ENCODE data around the gene PBXIP1. TPM values are rescaled to one million over a fixed set of nuclear protein-coding genes. Genes with fewer than 3 reads are reported as not detected.
A peak's percentile ranks its signal among the peaks of the same experiment; 100 is the strongest.

Gene PBXIP1
- total and polyA plus RNA-seq, 5 donors from 2014 or later, result 349 to 774 (median 412) TPM

DNA sequence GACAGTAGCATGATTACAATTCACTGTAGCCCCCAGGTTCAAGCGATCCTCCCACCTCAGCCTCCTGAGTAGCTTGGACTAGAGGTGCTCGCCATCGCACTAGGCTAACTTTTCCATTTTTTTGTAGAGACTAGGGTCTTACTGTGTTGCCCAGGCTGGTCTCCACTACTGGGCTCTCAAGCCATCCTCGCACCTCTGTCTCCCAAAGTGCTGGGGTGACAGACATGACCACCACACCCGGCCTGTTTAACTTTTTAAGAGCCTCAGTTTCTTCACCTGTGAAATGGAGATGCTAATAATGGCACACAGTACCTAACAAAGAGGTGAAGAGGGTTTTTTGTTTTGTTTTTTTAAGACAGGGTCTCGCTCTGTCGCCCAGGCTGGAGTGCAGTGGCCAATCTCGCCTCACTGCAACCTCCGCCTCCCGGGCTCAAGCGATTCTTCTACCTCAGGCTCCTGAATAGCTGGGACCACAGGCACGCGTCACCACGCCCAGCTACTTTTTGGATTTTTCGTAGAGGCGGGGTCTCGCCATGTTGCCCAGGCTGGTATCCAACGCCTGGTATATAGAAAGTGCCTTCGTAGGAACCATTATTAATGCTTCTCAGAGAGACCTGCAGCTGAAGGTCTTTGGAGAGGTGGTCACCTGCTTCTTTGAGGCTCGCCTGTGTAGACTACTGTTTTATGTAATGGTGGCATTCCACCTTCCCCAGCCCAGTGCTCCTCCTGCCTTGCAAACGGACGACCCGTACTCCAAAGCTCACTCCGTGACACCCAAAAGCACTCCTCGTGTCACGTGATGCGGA is 19.9 kb downstream of the PBXIP1 start:
- Histone ChIP-seq H3K4me3 (ENCODE audit: low read depth, low read length) (peak overlapping the region; percentile 94), H3K9me3 (ENCODE audit: control insufficient read depth in 2 of 2, low read length in 2 of 2) (no peaks in the 10 kb centered on the region), H3K36me3 (ENCODE audit: control insufficient read depth, insufficient read depth, low read length) (peaks cover 8% of the 10 kb centered on the region), H3K4me1 (ENCODE audit: control insufficient read depth, insufficient read depth, low read length, poor library complexity, severe bottlenecking) (peaks cover 41% of the 10 kb centered on the region), H3K27ac (ENCODE audit: insufficient read depth, low read length, poor library complexity, severe bottlenecking) (peak overlapping the region; percentile 99), H3K27me3 (ENCODE audit: control insufficient read depth, insufficient read depth, low read length) (no peaks in the 10 kb centered on the region)
- H3K27me3 Mint-ChIP-seq, result no peaks in the 10 kb centered on the region
- DNase-seq (no peak), ATAC-seq (ENCODE audit: low read depth in 2 of 2) (no peak)
- peak overlapping the region; percentile 85 to 98 (median 93) for H3K4me3 Mint-ChIP-seq
- H3K27ac Mint-ChIP-seq, result peak overlapping the region; percentile 99 to 100 (median 99)
- H3K36me3 Mint-ChIP-seq, result peaks cover 2% of the 10 kb centered on the region
- peaks cover 9 to 68% (median 32%) of the 10 kb centered on the region in 4 donors for H3K4me1 Mint-ChIP-seq
- no peaks in the 10 kb centered on the region for H3K9me3 Mint-ChIP-seq

DNA sequence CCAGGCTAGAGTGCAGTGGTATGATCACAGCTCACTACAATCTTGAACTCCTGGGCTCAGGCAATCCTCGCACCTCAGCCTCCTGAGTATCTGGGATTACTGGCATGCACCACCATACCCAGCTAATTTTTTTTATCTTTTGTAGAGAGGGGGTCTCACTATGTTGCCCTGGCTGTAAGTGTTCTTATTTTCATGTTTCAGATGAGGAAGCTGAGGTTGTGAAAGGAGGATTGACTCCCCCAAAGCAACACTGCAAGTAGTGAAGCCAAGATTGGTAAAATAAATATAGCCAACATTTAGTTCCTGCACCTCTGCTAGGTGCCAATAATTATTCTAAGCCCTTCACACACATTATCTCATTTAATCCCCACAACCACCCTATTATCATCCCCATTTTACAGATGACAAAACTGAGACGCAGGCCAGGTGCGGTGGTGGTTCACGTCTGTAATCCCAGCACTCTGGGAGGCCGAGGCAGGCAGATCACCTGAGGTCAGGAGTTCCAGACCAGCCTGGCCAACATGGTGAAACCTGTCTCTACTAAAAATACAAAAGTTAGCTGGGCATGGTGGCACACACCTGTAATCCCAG is 21.4 kb downstream of the PBXIP1 start:
- Mint-ChIP-seq H3K27ac (peak overlapping the region in 1 of 3 donors; percentile 99), H3K9me3 (no peaks in the 10 kb centered on the region), H3K4me1 (peaks cover 6 to 57% (median 24%) of the 10 kb centered on the region in 4 donors), H3K27me3 (no peaks in the 10 kb centered on the region), H3K36me3 (peaks cover 6% of the 10 kb centered on the region), H3K4me3 (peak overlapping the region; percentile 60 to 98 (median 86))
- Histone ChIP-seq H3K27ac (ENCODE audit: insufficient read depth, low read length, poor library complexity, severe bottlenecking) (peak overlapping the region; percentile 10), H3K36me3 (ENCODE audit: control insufficient read depth, insufficient read depth, low read length) (peaks cover 14% of the 10 kb centered on the region), H3K9me3 (ENCODE audit: control insufficient read depth in 2 of 2, low read length in 2 of 2) (no peaks in the 10 kb centered on the region), H3K27me3 (ENCODE audit: control insufficient read depth, insufficient read depth, low read length) (no peaks in the 10 kb centered on the region), H3K4me1 (ENCODE audit: control insufficient read depth, insufficient read depth, low read length, poor library complexity, severe bottlenecking) (peaks cover 28% of the 10 kb centered on the region), H3K4me3 (ENCODE audit: low read depth, low read length) (no peak overlapping the region)
- DNase-seq, result no peak
- no peak for ATAC-seq (ENCODE audit: low read depth in 2 of 2)

DNA sequence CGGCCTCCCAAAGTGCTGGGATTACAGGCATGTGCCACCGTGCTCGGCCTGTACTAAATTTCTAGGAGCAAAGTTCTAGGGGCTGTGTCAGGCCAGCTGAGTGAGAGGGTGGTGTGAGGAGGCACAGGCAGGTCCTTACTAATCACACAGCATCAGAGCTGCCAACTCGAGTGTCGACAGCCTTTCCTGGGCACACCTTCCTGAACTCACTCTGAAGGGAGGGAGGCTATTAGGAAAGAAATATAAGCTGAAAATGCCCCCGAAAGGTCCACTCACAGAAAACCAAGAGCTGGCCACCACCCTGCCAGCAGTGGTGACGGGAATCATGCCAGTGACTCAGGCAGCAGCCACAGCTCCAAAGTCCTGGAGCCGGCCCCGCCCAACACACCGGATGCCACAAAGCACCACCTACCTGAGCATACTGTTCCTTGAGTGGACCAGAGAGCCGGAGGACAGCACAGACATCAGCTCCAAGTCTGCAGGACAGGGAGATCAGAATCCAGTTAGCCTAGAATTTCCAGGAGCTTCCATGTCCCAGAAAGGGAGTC is 23.9 kb downstream of the PBXIP1 start:
- no peaks in the 10 kb centered on the region for H3K9me3 ChIP-seq (ENCODE audit: control insufficient read depth in 2 of 2, low read length in 2 of 2)
- no peak for DNase-seq
- no peak overlapping the region for H3K27ac ChIP-seq (ENCODE audit: insufficient read depth, low read length, poor library complexity, severe bottlenecking)
- peaks cover 29% of the 10 kb centered on the region for H3K36me3 ChIP-seq (ENCODE audit: control insufficient read depth, insufficient read depth, low read length)
- H3K4me3 ChIP-seq (ENCODE audit: low read depth, low read length), result no peak overlapping the region
- H3K4me1 Mint-ChIP-seq, result peaks cover 6 to 40% (median 12%) of the 10 kb centered on the region in 4 donors
- H3K36me3 Mint-ChIP-seq, result peaks cover 20% of the 10 kb centered on the region
- H3K27me3 ChIP-seq (ENCODE audit: control insufficient read depth, insufficient read depth, low read length), result no peaks in the 10 kb centered on the region
- ATAC-seq (ENCODE audit: low read depth in 2 of 2), result no peak
- no peaks in the 10 kb centered on the region for H3K9me3 Mint-ChIP-seq
- no peak overlapping the region for H3K27ac Mint-ChIP-seq
- peaks cover 12% of the 10 kb centered on the region for H3K4me1 ChIP-seq (ENCODE audit: control insufficient read depth, insufficient read depth, low read length, poor library complexity, severe bottlenecking)
- peak overlapping the region in 1 of 4 donors; percentile 63 for H3K4me3 Mint-ChIP-seq
- H3K27me3 Mint-ChIP-seq, result no peaks in the 10 kb centered on the region

DNA sequence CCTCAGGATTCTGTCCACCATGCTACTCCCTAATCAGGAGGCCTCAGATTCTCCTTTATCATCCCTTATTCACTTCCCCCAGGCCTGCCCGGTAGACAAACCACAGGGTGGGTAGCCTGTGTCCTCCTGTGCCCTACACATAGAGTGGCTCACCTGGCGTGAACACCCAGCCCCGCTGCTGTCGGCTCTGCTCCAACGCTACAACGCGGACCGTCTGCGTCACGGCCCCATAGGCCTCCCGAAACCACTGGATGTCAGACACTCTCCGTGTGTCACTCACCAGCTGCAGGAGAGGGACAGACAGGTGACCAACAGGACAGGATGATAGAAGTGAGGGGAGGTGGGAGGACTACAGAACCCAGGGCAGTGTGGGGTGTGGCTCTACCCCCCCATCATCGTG is 29.7 kb downstream of the PBXIP1 start:
- Mint-ChIP-seq H3K9me3 (no peaks in the 10 kb centered on the region), H3K36me3 (peaks cover 43% of the 10 kb centered on the region), H3K4me1 (peaks cover 0 to 16% (median 5%) of the 10 kb centered on the region in 4 donors), H3K27me3 (no peaks in the 10 kb centered on the region), H3K27ac (peak overlapping the region in 1 of 3 donors; percentile 33), H3K4me3 (no peak overlapping the region)
- no peaks in the 10 kb centered on the region for H3K27me3 ChIP-seq (ENCODE audit: control insufficient read depth, insufficient read depth, low read length)
- H3K4me1 ChIP-seq (ENCODE audit: control insufficient read depth, insufficient read depth, low read length, poor library complexity, severe bottlenecking), result peaks cover 3% of the 10 kb centered on the region
- peaks cover 64% of the 10 kb centered on the region for H3K36me3 ChIP-seq (ENCODE audit: control insufficient read depth, insufficient read depth, low read length)
- ATAC-seq (ENCODE audit: low read depth in 2 of 2), result no peak
- no peak for DNase-seq
- no peak overlapping the region for H3K27ac ChIP-seq (ENCODE audit: insufficient read depth, low read length, poor library complexity, severe bottlenecking)
- H3K4me3 ChIP-seq (ENCODE audit: low read depth, low read length), result no peak overlapping the region
- H3K9me3 ChIP-seq (ENCODE audit: control insufficient read depth in 2 of 2, low read length in 2 of 2), result no peaks in the 10 kb centered on the region

DNA sequence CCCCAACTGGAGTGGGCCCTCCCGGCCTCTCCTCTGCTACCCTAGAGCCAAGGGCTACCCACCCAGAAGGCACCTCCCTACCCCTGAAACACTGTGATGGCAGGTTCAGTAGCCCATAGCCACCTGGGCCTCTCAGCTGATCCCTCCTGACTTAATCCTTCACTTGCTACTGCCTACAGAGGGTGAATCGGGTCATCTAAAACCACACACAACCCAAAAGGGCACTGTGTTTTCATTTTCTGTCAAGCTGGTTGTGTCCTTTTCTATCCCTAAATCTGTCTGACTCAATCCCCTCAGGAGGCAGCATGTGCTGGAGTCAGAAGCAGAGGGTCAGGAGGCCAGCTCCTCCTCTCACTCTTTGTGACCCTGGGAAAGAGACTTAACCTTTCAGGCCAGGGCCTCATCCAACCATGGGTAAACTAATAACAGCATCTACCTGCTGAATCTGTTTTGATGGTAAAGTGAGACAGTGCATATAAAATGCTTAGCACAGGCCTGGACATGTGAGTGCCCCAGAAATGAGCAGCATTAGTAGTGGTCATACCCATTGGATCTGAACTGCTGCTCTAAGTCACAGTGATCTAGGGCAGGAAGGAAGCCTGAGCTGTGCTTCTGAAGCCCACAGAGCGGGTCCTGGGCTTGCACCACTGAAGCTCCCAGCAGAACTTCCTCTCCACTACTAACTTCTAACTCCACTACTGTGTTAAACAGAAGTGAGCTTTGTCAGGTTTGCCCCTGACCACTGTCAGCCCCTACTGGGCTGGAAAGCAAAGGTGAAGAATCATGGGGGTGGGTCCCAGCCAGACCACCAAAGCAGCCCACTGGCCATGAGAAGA is 30.3 kb downstream of the PBXIP1 start:
- H3K4me3 ChIP-seq (ENCODE audit: low read depth, low read length), result no peak overlapping the region
- DNase-seq (no peak), ATAC-seq (ENCODE audit: low read depth in 2 of 2) (no peak)
- H3K9me3 Mint-ChIP-seq, result no peaks in the 10 kb centered on the region
- H3K27ac Mint-ChIP-seq, result peak overlapping the region in 2 of 3 donors; percentile 47 to 77
- H3K4me1 ChIP-seq (ENCODE audit: control insufficient read depth, insufficient read depth, low read length, poor library complexity, severe bottlenecking), result peaks cover 3% of the 10 kb centered on the region
- H3K27me3 Mint-ChIP-seq, result no peaks in the 10 kb centered on the region
- no peaks in the 10 kb centered on the region for H3K9me3 ChIP-seq (ENCODE audit: control insufficient read depth in 2 of 2, low read length in 2 of 2)
- H3K27me3 ChIP-seq (ENCODE audit: control insufficient read depth, insufficient read depth, low read length), result no peaks in the 10 kb centered on the region
- H3K4me3 Mint-ChIP-seq, result no peak overlapping the region
- peaks cover 61% of the 10 kb centered on the region for H3K36me3 ChIP-seq (ENCODE audit: control insufficient read depth, insufficient read depth, low read length)
- peaks cover 45% of the 10 kb centered on the region for H3K36me3 Mint-ChIP-seq
- H3K27ac ChIP-seq (ENCODE audit: insufficient read depth, low read length, poor library complexity, severe bottlenecking), result no peak overlapping the region
- peaks cover 0 to 14% (median 5%) of the 10 kb centered on the region in 4 donors for H3K4me1 Mint-ChIP-seq

DNA sequence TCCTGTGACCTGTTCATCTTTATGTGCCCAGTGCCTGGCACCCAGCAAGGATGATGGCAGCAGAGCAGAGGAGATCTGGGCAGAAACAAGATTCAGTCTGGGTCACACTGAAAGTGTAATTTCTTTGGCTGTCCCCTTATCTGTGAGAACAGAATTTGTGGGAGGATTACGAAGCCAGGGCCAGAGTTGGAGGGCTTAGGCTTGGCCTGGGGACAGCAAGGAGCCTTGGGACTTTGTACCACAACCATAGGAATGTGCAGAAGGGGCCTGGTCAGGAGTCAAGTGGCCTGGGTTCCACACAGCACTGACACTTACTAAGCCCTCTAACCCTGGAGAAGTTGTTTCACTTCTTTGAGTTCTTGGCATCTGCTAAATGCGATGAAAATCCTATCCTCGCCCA is 32.2 kb downstream of the PBXIP1 start:
- Histone ChIP-seq H3K4me3 (ENCODE audit: low read depth, low read length) (no peak overlapping the region), H3K36me3 (ENCODE audit: control insufficient read depth, insufficient read depth, low read length) (peaks cover 49% of the 10 kb centered on the region), H3K4me1 (ENCODE audit: control insufficient read depth, insufficient read depth, low read length, poor library complexity, severe bottlenecking) (peaks cover 3% of the 10 kb centered on the region), H3K9me3 (ENCODE audit: control insufficient read depth in 2 of 2, low read length in 2 of 2) (no peaks in the 10 kb centered on the region), H3K27ac (ENCODE audit: insufficient read depth, low read length, poor library complexity, severe bottlenecking) (no peak overlapping the region), H3K27me3 (ENCODE audit: control insufficient read depth, insufficient read depth, low read length) (no peaks in the 10 kb centered on the region)
- ATAC-seq (ENCODE audit: low read depth in 2 of 2) (no peak), DNase-seq (no peak)
- H3K9me3 Mint-ChIP-seq, result no peaks in the 10 kb centered on the region
- peak overlapping the region in 2 of 3 donors; percentile 28 to 60 for H3K27ac Mint-ChIP-seq
- H3K36me3 Mint-ChIP-seq, result peaks cover 37% of the 10 kb centered on the region
- H3K4me1 Mint-ChIP-seq, result peaks cover 0 to 14% (median 5%) of the 10 kb centered on the region in 4 donors
- no peaks in the 10 kb centered on the region for H3K27me3 Mint-ChIP-seq
- no peak overlapping the region for H3K4me3 Mint-ChIP-seq

DNA sequence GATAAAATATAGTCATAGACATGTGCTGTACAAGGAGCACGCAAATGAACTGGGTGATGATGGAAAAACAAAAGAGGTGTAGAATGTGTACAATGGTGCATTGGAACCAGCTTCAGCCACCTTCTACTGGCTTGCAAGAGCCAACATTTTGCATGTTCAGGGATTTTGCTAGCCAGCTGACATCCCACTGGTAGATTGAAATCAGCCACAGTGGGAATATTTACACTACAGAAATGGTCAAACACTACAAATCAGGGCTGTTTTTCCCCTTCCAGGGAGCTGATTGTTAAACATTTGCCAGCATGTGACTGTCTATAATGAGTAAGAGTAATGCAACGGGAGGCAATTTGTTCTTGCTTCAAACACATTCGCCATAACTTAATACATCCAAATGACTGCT is 42.6 kb downstream of the PBXIP1 start:
- Mint-ChIP-seq H3K9me3 (peaks cover 0 to 1% (median 0%) of the 10 kb centered on the region in 7 donors), H3K4me3 (no peak overlapping the region), H3K27me3 (no peaks in the 10 kb centered on the region), H3K36me3 (peaks cover 13% of the 10 kb centered on the region), H3K4me1 (no peaks in the 10 kb centered on the region), H3K27ac (peak overlapping the region in 1 of 3 donors; percentile 86)
- DNase-seq (no peak), ATAC-seq (ENCODE audit: low read depth in 2 of 2) (no peak)
- Histone ChIP-seq H3K27ac (ENCODE audit: insufficient read depth, low read length, poor library complexity, severe bottlenecking) (no peak overlapping the region), H3K4me3 (ENCODE audit: low read depth, low read length) (no peak overlapping the region), H3K9me3 (ENCODE audit: control insufficient read depth in 2 of 2, low read length in 2 of 2) (no peaks in the 10 kb centered on the region), H3K27me3 (ENCODE audit: control insufficient read depth, insufficient read depth, low read length) (no peaks in the 10 kb centered on the region), H3K4me1 (ENCODE audit: control insufficient read depth, insufficient read depth, low read length, poor library complexity, severe bottlenecking) (no peaks in the 10 kb centered on the region), H3K36me3 (ENCODE audit: control insufficient read depth, insufficient read depth, low read length) (no peaks in the 10 kb centered on the region)
